B cell (primary cell): ENCODE results near the gene ACAD8. TPM values are rescaled to one million over a fixed set of nuclear protein-coding genes. Genes with fewer than 3 reads are reported as not detected.

ENCODE experiments used
- ATAC-seq: fragments of 200-7000 bp; cut with Tn5 transposase; one replicate; pipeline ENCODE4 v1.10.0; 2021; ENCODE audit warnings: low read depth, mild to moderate bottlenecking, moderate number of reproducible peaks, moderate library complexity
- CTCF ChIA-PET: fragments of 350-600 bp; sonication (Branson Sonifier 250); formaldehyde crosslinking; loops from one replicate; lab custom pipeline; 2021; ENCODE audit warnings: antibody characterized with exemption, inconsistent platforms; lab: Charles Lee
- POLR2A ChIA-PET: fragments of 350-600 bp; sonication (Branson Sonifier 250); formaldehyde crosslinking; loops from one replicate; lab custom pipeline; 2021; ENCODE audit warnings: antibody characterized with exemption; lab: Charles Lee
- DNase-seq: peaks from one replicate; pipeline ENCODE4 v3.0.0; 2013
- H2AFZ ChIP-seq: 2 replicates; pipeline ENCODE4 v1.6.1; 2012; ENCODE audit warnings: mild to moderate bottlenecking, low read depth, low read length; ENCODE audit not compliant: insufficient read depth, poor library complexity, severe bottlenecking
- H3K27ac ChIP-seq, 2 donors: 1 replicate in 1 of 2; 2 replicates in 1 of 2; pipeline ENCODE4 v1.5.1; 2012 to 2013; ENCODE audit warnings: low read length in 2 of 2, mild to moderate bottlenecking in 2 of 2, moderate library complexity in 1 of 2
- H3K27me3 ChIP-seq, 4 experiments: fragments of 200-600 bp in 1 of 4; sonication (generic) in 1 of 4; replicated peaks in 1 of 4; 1 replicate in 2 of 4; 2 replicates in 2 of 4; pipeline versions ENCODE4 v1.6.1 to v1.7.0; 2013 to 2016; ENCODE audit warnings: low read length in 3 of 4, mild to moderate bottlenecking in 2 of 4, mixed read lengths in 1 of 4, moderate library complexity in 1 of 4; ENCODE audit not compliant: insufficient read depth in 4 of 4, control insufficient read depth in 3 of 4; ENCODE audit errors: control extremely low read depth in 1 of 4
- H3K36me3 ChIP-seq, 2 experiments: replicated peaks in 1 of 2; 1 replicate in 1 of 2; 2 replicates in 1 of 2; pipeline versions ENCODE4 v1.6.1 to v1.7.1; 2013; ENCODE audit warnings: low read length in 1 of 2; ENCODE audit not compliant: insufficient read depth in 2 of 2, control insufficient read depth in 1 of 2; ENCODE audit errors: control extremely low read depth in 1 of 2, extremely low read depth in 1 of 2
- H3K4me1 ChIP-seq, 2 donors: fragments of 200-600 bp in 1 of 2; sonication (generic) in 1 of 2; 1 replicate in 1 of 2; 2 replicates in 1 of 2; pipeline versions ENCODE4 v1.5.1 to v1.6.1; 2013 to 2017; ENCODE audit warnings: low read length in 2 of 2; ENCODE audit not compliant: control insufficient read depth in 2 of 2, insufficient read depth in 2 of 2
- H3K4me2 ChIP-seq: replicated peaks from 2 replicates; pipeline ENCODE3; 2012; ENCODE audit warnings: mild to moderate bottlenecking, low read depth, low read length; ENCODE audit not compliant: poor library complexity, severe bottlenecking
- H3K4me3 ChIP-seq, 5 experiments: fragments of 200-600 bp in 1 of 5; sonication (generic) in 1 of 5; 1 replicate in 3 of 5; 2 replicates in 2 of 5; pipeline versions ENCODE4 v1.5.1 to v1.7.0; 2011 to 2016; ENCODE audit warnings: low read length in 4 of 5, mild to moderate bottlenecking in 4 of 5, low read depth in 2 of 5, control low read depth in 1 of 5, moderate library complexity in 1 of 5; ENCODE audit not compliant: insufficient read depth in 1 of 5; ENCODE audit errors: control extremely low read depth in 1 of 5, extremely low read depth in 1 of 5
- H3K79me2 ChIP-seq: fragments of 200-600 bp; sonication (generic); one replicate; pipeline ENCODE4 v1.6.0; 2016; ENCODE audit warnings: low read length; ENCODE audit not compliant: control insufficient read depth, insufficient read depth
- H3K9ac ChIP-seq: fragments of 200-600 bp; sonication (generic); 2 replicates; pipeline ENCODE4 v1.6.1; 2017; ENCODE audit warnings: mild to moderate bottlenecking, low read length, moderate library complexity
- H3K9me3 ChIP-seq, 3 donors: one replicate each; pipeline versions ENCODE4 v1.6.1 to v1.7.1; 2013; ENCODE audit warnings: low read length in 2 of 3; ENCODE audit not compliant: control insufficient read depth in 2 of 3, insufficient read depth in 1 of 3; ENCODE audit errors: control extremely low read depth in 1 of 3
- H4K20me1 ChIP-seq: 2 replicates; pipeline ENCODE4 v1.6.0; 2012; ENCODE audit warnings: mild to moderate bottlenecking, low read length; ENCODE audit not compliant: insufficient read depth, control insufficient read depth, poor library complexity, severe bottlenecking
- H3K27ac Mint-ChIP-seq: one replicate; pipeline ENCODE4 v1.8.0; 2021; ENCODE audit warnings: mixed read lengths
- H3K27me3 Mint-ChIP-seq: one replicate; pipeline ENCODE4 v1.8.0; 2021; ENCODE audit warnings: mixed read lengths
- H3K4me1 Mint-ChIP-seq: one replicate; pipeline ENCODE4 v1.8.0; 2021; ENCODE audit warnings: mixed read lengths
- H3K4me3 Mint-ChIP-seq: one replicate; pipeline ENCODE4 v1.8.0; 2021; ENCODE audit warnings: mixed read lengths
- H3K9me3 Mint-ChIP-seq: one replicate; pipeline ENCODE4 v1.8.0; 2022; ENCODE audit warnings: mixed read lengths; ENCODE audit not compliant: insufficient read depth
- CTCF ChIP-seq: fragments of 200-600 bp; IDR thresholded peaks from one replicate; pipeline ENCODE4 v1.8.0; 2022; ENCODE audit warnings: antibody characterized with exemption, mild to moderate bottlenecking
- EZH2 ChIP-seq: IDR thresholded peaks from 2 replicates; pipeline ENCODE4 v1.6.1; 2012; ENCODE audit warnings: borderline replicate concordance, low read depth, mild to moderate bottlenecking, moderate library complexity, low read length; ENCODE audit not compliant: insufficient read depth, poor library complexity, severe bottlenecking
- WGBS: methylation state at CpG from one replicate; pipeline ENCODE4 v1.1.5; 2013; ENCODE audit warnings: missing lambda C conversion rate; ENCODE audit not compliant: insufficient coverage; 5-methylcytosine and 5-hydroxymethylcytosine counted together
- intact Hi-C: fragments of 100-400 bp; cut with micrococcal nuclease; formaldehyde crosslinking; loops from one replicate; pipeline ENCODE4 v1.10.0; 2022
- polyA plus RNA-seq: library from polyadenylated mRNA; depleted of rRNA; stranded (reverse); fragments of >200 nt; gene quantifications from 2 replicates; pipeline ENCODE4 v1.2.3, GENCODE V29; 2012
- total RNA-seq, 2 donors: library from RNA; stranded (reverse); fragments of 120-200 nt in 1 of 2; gene quantifications; 1 replicate in 1 of 2; 2 replicates in 1 of 2; pipeline versions ENCODE4 v1.2.3 to v1.2.4, GENCODE V29; 2013 to 2022

Gene ACAD8
- total and polyA plus RNA-seq, 2 donors (not counting 1 experiment from before 2014, with no cell fraction given), result 26.5 to 33.6 TPM

GRCh38 chr11:134215836-134216235 is 37.5 kb upstream of the ACAD8 start:
- H3K27me3 Mint-ChIP-seq, result no peaks in the 10 kb centered on the region
- H3K9ac ChIP-seq, result no peak overlapping the region
- H3K27me3 ChIP-seq, result no peaks in the 10 kb centered on the region
- H3K9me3 Mint-ChIP-seq, result no peaks in the 10 kb centered on the region
- H4K20me1 ChIP-seq, result no peaks in the 10 kb centered on the region
- H3K27ac ChIP-seq, result no peak overlapping the region
- H2AFZ ChIP-seq, result no peak overlapping the region
- DNase-seq (no peak), ATAC-seq (no peak)
- peaks cover 6 to 16% of the 10 kb centered on the region in 2 experiments for H3K36me3 ChIP-seq
- H3K27ac Mint-ChIP-seq, result no peak overlapping the region
- POLR2A ChIA-PET, result no interaction called here
- 96% methylated on average over 4 of the region's 7 CpGs for WGBS
- CTCF ChIA-PET, result no interaction called here
- intact Hi-C loops, result no loop called here
- H3K4me3 ChIP-seq, result no peak overlapping the region
- H3K4me2 ChIP-seq, result no peak overlapping the region
- TF ChIP-seq EZH2 (no peak), CTCF (no peak)
- peaks cover 15% of the 10 kb centered on the region for H3K79me2 ChIP-seq
- no peaks in the 10 kb centered on the region for H3K9me3 ChIP-seq
- H3K4me1 Mint-ChIP-seq, result no peaks in the 10 kb centered on the region
- no peaks in the 10 kb centered on the region for H3K4me1 ChIP-seq
- no peak overlapping the region for H3K4me3 Mint-ChIP-seq

GRCh38 chr11:134216816-134217215 is 36.6 kb upstream of the ACAD8 start:
- H3K27ac Mint-ChIP-seq, result no peak overlapping the region
- Histone ChIP-seq H3K4me3 (no peak overlapping the region), H3K27me3 (no peaks in the 10 kb centered on the region), H3K27ac (no peak overlapping the region), H3K4me2 (no peak overlapping the region), H3K9me3 (no peaks in the 10 kb centered on the region), H4K20me1 (no peaks in the 10 kb centered on the region), H3K9ac (no peak overlapping the region), H2AFZ (no peak overlapping the region), H3K4me1 (no peaks in the 10 kb centered on the region), H3K36me3 (peaks cover 5 to 16% of the 10 kb centered on the region in 2 experiments), H3K79me2 (peaks cover 15% of the 10 kb centered on the region)
- CTCF ChIA-PET, result no interaction called here
- intact Hi-C loops, result no loop called here
- H3K9me3 Mint-ChIP-seq, result no peaks in the 10 kb centered on the region
- no CpG with 5 or more reads among the region's 3 CpGs for WGBS
- H3K4me3 Mint-ChIP-seq, result no peak overlapping the region
- POLR2A ChIA-PET, result no interaction called here
- no peaks in the 10 kb centered on the region for H3K27me3 Mint-ChIP-seq
- H3K4me1 Mint-ChIP-seq, result peaks cover 1% of the 10 kb centered on the region
- TF ChIP-seq CTCF (no peak), EZH2 (no peak)
- DNase-seq (no peak), ATAC-seq (no peak)
